Prostate gland (tissue), 2 donors: Measurements from ENCODE around the gene LUZP1.

Experiments
- POLR2A ChIP-seq: fragments of 450-650 bp; IDR thresholded peaks from one replicate; pipeline ENCODE4 v1.6.1; 2016; ENCODE audit warnings: antibody characterized with exemption, mild to moderate bottlenecking
- TF ChIP-seq, protein P1 (sequence below), 4 experiments: fragments of 200-600 bp in 2 of 4; fragments of 450-650 bp in 2 of 4; sonication (generic) in 2 of 4; IDR thresholded peaks; 1 replicate in 3 of 4; 2 replicates in 1 of 4; pipeline ENCODE4 v1.5.1; 2016 to 2019; ENCODE audit warnings: antibody characterized with exemption in 4 of 4, mild to moderate bottlenecking in 2 of 4, moderate library complexity in 2 of 4

DNA sequence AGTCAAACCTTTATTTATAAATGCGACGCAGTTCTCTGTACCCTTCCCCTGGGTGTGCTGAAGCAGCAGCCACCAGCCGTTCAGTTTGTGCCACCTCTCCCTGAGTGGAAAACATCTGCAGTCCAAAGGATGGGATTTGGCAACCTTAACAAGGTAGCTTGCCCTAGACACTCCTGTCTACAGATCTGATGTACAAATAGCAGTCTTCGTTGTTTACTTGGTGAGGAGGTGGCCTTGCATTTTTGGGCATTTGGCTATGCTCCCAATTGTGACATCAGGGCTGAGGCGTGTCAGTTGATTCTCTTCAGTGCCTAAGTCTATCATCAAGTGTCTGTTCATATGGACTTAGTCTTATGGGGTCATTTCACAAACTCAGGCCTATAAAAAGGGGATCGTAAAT lies 89.6 kb downstream of the LUZP1 start:
- TF ChIP-seq POLR2A: no peak
- TF ChIP-seq, protein P1, sequence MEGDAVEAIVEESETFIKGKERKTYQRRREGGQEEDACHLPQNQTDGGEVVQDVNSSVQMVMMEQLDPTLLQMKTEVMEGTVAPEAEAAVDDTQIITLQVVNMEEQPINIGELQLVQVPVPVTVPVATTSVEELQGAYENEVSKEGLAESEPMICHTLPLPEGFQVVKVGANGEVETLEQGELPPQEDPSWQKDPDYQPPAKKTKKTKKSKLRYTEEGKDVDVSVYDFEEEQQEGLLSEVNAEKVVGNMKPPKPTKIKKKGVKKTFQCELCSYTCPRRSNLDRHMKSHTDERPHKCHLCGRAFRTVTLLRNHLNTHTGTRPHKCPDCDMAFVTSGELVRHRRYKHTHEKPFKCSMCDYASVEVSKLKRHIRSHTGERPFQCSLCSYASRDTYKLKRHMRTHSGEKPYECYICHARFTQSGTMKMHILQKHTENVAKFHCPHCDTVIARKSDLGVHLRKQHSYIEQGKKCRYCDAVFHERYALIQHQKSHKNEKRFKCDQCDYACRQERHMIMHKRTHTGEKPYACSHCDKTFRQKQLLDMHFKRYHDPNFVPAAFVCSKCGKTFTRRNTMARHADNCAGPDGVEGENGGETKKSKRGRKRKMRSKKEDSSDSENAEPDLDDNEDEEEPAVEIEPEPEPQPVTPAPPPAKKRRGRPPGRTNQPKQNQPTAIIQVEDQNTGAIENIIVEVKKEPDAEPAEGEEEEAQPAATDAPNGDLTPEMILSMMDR (IDR thresholded peaks at IDR 0.05): no peak
